Endothelial cell of umbilical vein (primary cell): ENCODE results near the gene PLD4. TPM values are rescaled to one million over a fixed set of nuclear protein-coding genes. Genes with fewer than 3 reads are reported as not detected.

Source experiments
- BruUV-seq: library from RNA; stranded (reverse); fragments of 400-500 nt; replicated peaks from 2 replicates; lab custom pipeline; 2021; lab: Mats Ljungman, UMichigan
- CTCF ChIA-PET: fragments of 300-600, 350-600 bp; sonication (Branson Sonifier 250); formaldehyde crosslinking; loops from one replicate; lab custom pipeline; 2021; ENCODE audit warnings: antibody characterized with exemption, inconsistent platforms; lab: Charles Lee
- POLR2A ChIA-PET: fragments of 300-600, 350-600 bp; sonication (Branson Sonifier 250); formaldehyde crosslinking; loops from one replicate; lab custom pipeline; 2021; ENCODE audit warnings: antibody characterized with exemption, inconsistent platforms; lab: Charles Lee
- DNase-seq: peaks from one replicate; pipeline ENCODE4 v3.0.0-alpha.2; 2011; ENCODE audit warnings: low read depth, low spot score
- FAIRE-seq: peaks from 2 replicates; lab custom pipeline; 2011; peaks lifted over from hg19 to GRCh38; lab: Jason Lieb, UNC
- H2AFZ ChIP-seq: 2 replicates; pipeline ENCODE4 v1.6.0; 2012; ENCODE audit warnings: low read depth, low read length, control low read depth, inconsistent platforms
- H3K27ac ChIP-seq: 2 replicates; pipeline ENCODE4 v1.5.1; 2011; ENCODE audit warnings: low read depth, mild to moderate bottlenecking, control low read depth, low read length, moderate library complexity; ENCODE audit not compliant: insufficient read depth
- H3K27me3 ChIP-seq, 2 experiments: 2 replicates each; pipeline versions ENCODE4 v1.6.0 to v1.6.1; 2011; ENCODE audit warnings: low read length in 2 of 2, mixed read lengths in 1 of 2; ENCODE audit not compliant: control insufficient read depth in 2 of 2, insufficient read depth in 2 of 2
- H3K36me3 ChIP-seq, 2 experiments: 2 replicates in 1 of 2; 3 replicates in 1 of 2; pipeline ENCODE4 v1.5.1; 2011; ENCODE audit warnings: low read length in 2 of 2, mild to moderate bottlenecking in 1 of 2, moderate library complexity in 1 of 2; ENCODE audit not compliant: control insufficient read depth in 2 of 2, insufficient read depth in 2 of 2; ENCODE audit errors: extremely low read depth in 1 of 2
- H3K4me1 ChIP-seq: 3 replicates; pipeline ENCODE4 v1.5.1; 2011; ENCODE audit warnings: mild to moderate bottlenecking, low read length; ENCODE audit not compliant: control insufficient read depth, insufficient read depth; ENCODE audit errors: extremely low read depth
- H3K4me2 ChIP-seq: 2 replicates; pipeline ENCODE4 v1.6.1; 2011; ENCODE audit warnings: low read length, control low read depth, mixed read lengths; ENCODE audit not compliant: insufficient read depth
- H3K4me3 ChIP-seq, 3 experiments: fragments of 200-600 bp in 1 of 3; sonication (generic), shearing (Covaris generic) in 1 of 3; replicated peaks in 1 of 3; 2 replicates each; pipeline ENCODE4 v1.5.1; 2011 to 2016; ENCODE audit warnings: control low read depth in 3 of 3, low read length in 3 of 3, mild to moderate bottlenecking in 2 of 3, inconsistent platforms in 1 of 3, low read depth in 1 of 3, moderate library complexity in 1 of 3; ENCODE audit not compliant: insufficient read depth in 1 of 3
- H3K79me2 ChIP-seq: 2 replicates; pipeline ENCODE4 v1.6.0; 2012; ENCODE audit warnings: low read length, inconsistent platforms; ENCODE audit not compliant: control insufficient read depth, insufficient read depth
- H3K9ac ChIP-seq: replicated peaks from 2 replicates; pipeline ENCODE3; 2011; ENCODE audit warnings: low read length, control low read depth; ENCODE audit not compliant: insufficient read depth; ENCODE audit errors: extremely low read depth
- H3K9me1 ChIP-seq: replicated peaks from 3 replicates; pipeline ENCODE4 v1.6.0; 2011; ENCODE audit warnings: mild to moderate bottlenecking, low read length; ENCODE audit not compliant: control insufficient read depth, insufficient read depth; ENCODE audit errors: extremely low read depth
- H3K9me3 ChIP-seq: replicated peaks from 2 replicates; pipeline ENCODE4 v1.5.1; 2012; ENCODE audit warnings: low read length, inconsistent platforms; ENCODE audit not compliant: control insufficient read depth, insufficient read depth
- H4K20me1 ChIP-seq: replicated peaks from 2 replicates; pipeline ENCODE3; 2011; ENCODE audit warnings: mild to moderate bottlenecking, low read length; ENCODE audit not compliant: control insufficient read depth, insufficient read depth; ENCODE audit errors: extremely low read depth
- CTCF ChIP-seq, 2 donors: IDR thresholded peaks; 1 replicate in 1 of 2; 2 replicates in 1 of 2; pipeline ENCODE4 v1.5.1; 2011; ENCODE audit warnings: low read length in 2 of 2, mild to moderate bottlenecking in 2 of 2, moderate library complexity in 2 of 2, control low read depth in 1 of 2, inconsistent platforms in 1 of 2, low read depth in 1 of 2; ENCODE audit not compliant: insufficient read depth in 1 of 2; ENCODE audit errors: extremely low read depth in 1 of 2
- EZH2 ChIP-seq: IDR thresholded peaks from 2 replicates; pipeline ENCODE4 v1.6.1; 2012; ENCODE audit warnings: borderline replicate concordance, low read depth, mild to moderate bottlenecking, moderate library complexity, low read length, inconsistent platforms; ENCODE audit not compliant: severe bottlenecking
- FOS ChIP-seq: IDR thresholded peaks from 2 replicates; pipeline ENCODE4 v1.6.1; 2011; ENCODE audit warnings: mild to moderate bottlenecking, low read length, moderate library complexity, borderline replicate concordance; ENCODE audit not compliant: insufficient read depth
- GATA2 ChIP-seq: IDR thresholded peaks from 2 replicates; pipeline ENCODE4 v1.7.0; 2011; ENCODE audit warnings: low read depth, mild to moderate bottlenecking, moderate library complexity, mixed read lengths, low read length; ENCODE audit not compliant: insufficient read length, insufficient read depth
- JUN ChIP-seq: IDR thresholded peaks from 2 replicates; pipeline ENCODE4 v1.6.1; 2011; ENCODE audit warnings: borderline replicate concordance, low read depth; ENCODE audit not compliant: insufficient read length, insufficient read depth
- MAX ChIP-seq: IDR thresholded peaks from 2 replicates; pipeline ENCODE4 v1.6.1; 2011; ENCODE audit not compliant: insufficient read depth, insufficient read length
- MYC ChIP-seq: IDR thresholded peaks from one replicate; pipeline ENCODE4 v1.6.1; 2011; ENCODE audit warnings: mild to moderate bottlenecking, low read depth, low read length
- POLR2A ChIP-seq: IDR thresholded peaks from 2 replicates; pipeline ENCODE4 v1.6.1; 2012; ENCODE audit warnings: low read depth, mild to moderate bottlenecking, control low read depth, low read length
- dilution Hi-C: fragments of 300-500 bp; cut with MboI; formaldehyde crosslinking; loops from one replicate; pipeline ENCODE4 v1.15.0; 2019; ENCODE audit warnings: low sequenced_read_pairs; ENCODE audit not compliant: extremely low pct_ligation_motif_present
- intact Hi-C: fragments of 100-400 bp; cut with micrococcal nuclease; formaldehyde crosslinking; loops from one replicate; pipeline ENCODE4 v1.10.0; 2022
- polyA plus RNA-seq, 4 experiments: library from polyadenylated mRNA; depleted of rRNA in 3 of 4; stranded (reverse) in 3 of 4; unstranded in 1 of 4; fragments of >200 nt; gene quantifications; 2 replicates each; pipeline versions ENCODE4 v1.2.1 to v1.2.3, GENCODE V29; 2011 to 2012; ENCODE audit warnings: missing spikeins in 1 of 4
- total RNA-seq: library from RNA; stranded (reverse); gene quantifications from 2 replicates; pipeline ENCODE4 v1.2.3, GENCODE V29; 2021

PLD4 gene
- total and polyA plus RNA-seq, 2 donors (not counting 3 experiments of a cell fraction or from before 2014, with no cell fraction given), result 0.01 to 0.11 TPM

GRCh38 chr14:104878582-104878981 lies 46.1 kb upstream of the PLD4 start:
- no peak overlapping the region for H2AFZ ChIP-seq
- H4K20me1 ChIP-seq, result no peaks in the 10 kb centered on the region
- dilution Hi-C loops, result no loop called here
- no peaks in the 10 kb centered on the region for H3K27me3 ChIP-seq
- H3K4me1 ChIP-seq, result no peaks in the 10 kb centered on the region
- intact Hi-C loops, result no loop called here
- ChIA-PET CTCF (no interaction called here), POLR2A (no interaction called here)
- no peak overlapping the region for H3K4me2 ChIP-seq
- no peak overlapping the region for H3K4me3 ChIP-seq
- FAIRE-seq, result no peak
- TF ChIP-seq POLR2A, result no peak
- H3K9me1 ChIP-seq, result no peaks in the 10 kb centered on the region
- no peak overlapping the region for H3K27ac ChIP-seq
- no peaks in the 10 kb centered on the region for H3K9me3 ChIP-seq
- H3K9ac ChIP-seq, result no peak overlapping the region
- H3K36me3 ChIP-seq, result peaks cover 0 to 26% of the 10 kb centered on the region in 2 experiments
- no peaks in the 10 kb centered on the region for H3K79me2 ChIP-seq
- DNase-seq, result no peak
- no TSS peak for BruUV-seq

DNA sequence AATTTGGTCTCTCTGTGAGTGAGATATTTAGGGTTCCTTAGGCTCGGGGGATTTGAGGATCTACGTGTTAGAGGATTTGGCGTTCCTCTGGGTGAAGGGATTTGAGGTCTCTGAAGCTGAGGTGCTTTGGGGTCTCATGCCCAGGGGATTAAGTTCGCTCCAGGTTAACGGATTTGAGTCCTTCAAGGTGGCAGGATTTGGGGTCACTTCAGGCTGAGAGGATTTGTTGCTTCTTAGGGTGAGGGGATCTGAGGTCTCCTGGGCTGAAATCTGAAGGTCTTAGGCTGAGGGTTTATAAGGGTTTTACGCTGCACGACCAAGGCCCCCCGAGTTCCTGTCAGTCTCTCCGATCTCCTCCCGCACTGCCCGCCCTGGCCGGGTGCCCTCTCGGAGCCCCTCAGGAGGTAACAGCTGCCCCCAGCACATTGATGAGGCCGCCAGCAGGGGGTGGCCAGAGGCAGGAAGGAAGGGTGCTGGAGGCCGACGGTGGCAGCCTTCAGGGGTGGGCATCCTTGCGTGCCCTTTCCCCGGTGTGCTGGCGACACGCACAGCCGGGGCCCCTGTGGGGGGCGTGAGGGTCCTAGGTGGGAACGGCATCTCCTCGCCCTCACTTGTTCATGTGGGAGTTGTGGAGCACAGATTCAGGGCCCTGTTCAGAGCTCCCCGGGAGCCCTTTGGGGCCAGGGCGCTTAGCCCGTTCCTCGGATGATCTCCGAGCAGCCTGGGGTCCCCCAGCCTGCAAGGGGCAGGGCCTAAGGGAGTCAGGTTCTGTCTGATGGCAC lies 45.3 kb upstream of the PLD4 start:
- H3K4me1 ChIP-seq, result no peaks in the 10 kb centered on the region
- POLR2A ChIA-PET, result no interaction called here
- peaks cover 0 to 28% of the 10 kb centered on the region in 2 experiments for H3K36me3 ChIP-seq
- no TSS peak for BruUV-seq
- dilution Hi-C loops, result no loop called here
- no peaks in the 10 kb centered on the region for H4K20me1 ChIP-seq
- H3K9me3 ChIP-seq, result no peaks in the 10 kb centered on the region
- TF ChIP-seq JUN (no peak), MAX (no peak), FOS (no peak), CTCF (IDR thresholded peaks at IDR 0.05; ENCODE audit: extremely low read depth in 1 of 2, insufficient read depth in 1 of 2, low read depth in 1 of 2, low read length in 2 of 2) (no peak), POLR2A (no peak), EZH2 (no peak), GATA2 (no peak), MYC (no peak)
- H3K9ac ChIP-seq, result no peak overlapping the region
- no peak for FAIRE-seq
- H3K4me3 ChIP-seq, result no peak overlapping the region
- H3K27ac ChIP-seq, result no peak overlapping the region
- H3K4me2 ChIP-seq, result no peak overlapping the region
- no peak for DNase-seq
- H3K79me2 ChIP-seq, result no peaks in the 10 kb centered on the region
- no peaks in the 10 kb centered on the region for H3K27me3 ChIP-seq
- CTCF ChIA-PET, result no interaction called here
- H3K9me1 ChIP-seq, result no peaks in the 10 kb centered on the region
- intact Hi-C loops, result no loop called here
- no peak overlapping the region for H2AFZ ChIP-seq
